ENCODE results near the gene NME4. TPM values are rescaled to one million over a fixed set of nuclear protein-coding genes. Genes with fewer than 3 reads are reported as not detected.

The NME4 gene
- total RNA-seq, 2 experiments from 2014 or later: 15.6 to 17.3 TPM

DNA sequence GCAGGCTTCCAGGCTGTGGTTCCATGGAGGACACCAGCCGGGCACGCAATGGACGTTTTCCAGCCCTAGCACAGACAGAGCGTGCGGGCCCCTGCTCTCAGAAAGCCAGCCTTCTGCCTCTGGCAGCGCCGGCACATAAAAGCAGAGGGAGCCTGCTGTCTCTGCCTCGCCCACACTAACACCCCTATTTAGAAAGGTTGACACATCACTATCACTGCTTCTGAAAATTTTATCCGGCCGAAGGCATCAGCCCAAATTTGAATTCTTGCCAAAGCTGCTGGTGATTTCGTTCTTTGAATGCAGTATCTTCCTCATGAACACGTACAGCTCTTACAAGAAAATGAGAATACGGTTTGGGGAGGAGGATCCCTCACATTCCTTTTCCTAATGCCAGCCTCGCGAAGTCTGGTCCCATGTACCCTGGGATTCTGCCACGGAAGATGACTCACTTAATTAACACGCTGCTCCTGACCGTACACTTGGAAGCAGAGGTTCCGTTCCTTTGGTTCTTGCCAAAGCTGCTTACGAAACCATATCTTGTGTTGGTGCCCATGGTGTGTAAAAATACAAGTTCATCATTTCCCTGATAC lies 27.1 kb downstream of the NME4 start:
- Mint-ChIP-seq H3K27ac (no peak overlapping the region), H3K4me3 (peak overlapping the region; percentile 68), H3K36me3 (peaks cover 8% of the 10 kb centered on the region), H3K9me3 (no peaks in the 10 kb centered on the region), H3K4me1 (peaks cover 25% of the 10 kb centered on the region), H3K27me3 (peaks cover 7% of the 10 kb centered on the region)
- DNase-seq: no peak

GRCh38 chr16:424623-425081 lies 27.7 kb downstream of the NME4 start:
- Mint-ChIP-seq H3K27me3 (peaks cover 7% of the 10 kb centered on the region), H3K36me3 (peaks cover 8% of the 10 kb centered on the region), H3K9me3 (no peaks in the 10 kb centered on the region), H3K4me3 (peak overlapping the region; percentile 68), H3K27ac (no peak overlapping the region), H3K4me1 (peaks cover 25% of the 10 kb centered on the region)
- peak; percentile 11 for DNase-seq

DNA sequence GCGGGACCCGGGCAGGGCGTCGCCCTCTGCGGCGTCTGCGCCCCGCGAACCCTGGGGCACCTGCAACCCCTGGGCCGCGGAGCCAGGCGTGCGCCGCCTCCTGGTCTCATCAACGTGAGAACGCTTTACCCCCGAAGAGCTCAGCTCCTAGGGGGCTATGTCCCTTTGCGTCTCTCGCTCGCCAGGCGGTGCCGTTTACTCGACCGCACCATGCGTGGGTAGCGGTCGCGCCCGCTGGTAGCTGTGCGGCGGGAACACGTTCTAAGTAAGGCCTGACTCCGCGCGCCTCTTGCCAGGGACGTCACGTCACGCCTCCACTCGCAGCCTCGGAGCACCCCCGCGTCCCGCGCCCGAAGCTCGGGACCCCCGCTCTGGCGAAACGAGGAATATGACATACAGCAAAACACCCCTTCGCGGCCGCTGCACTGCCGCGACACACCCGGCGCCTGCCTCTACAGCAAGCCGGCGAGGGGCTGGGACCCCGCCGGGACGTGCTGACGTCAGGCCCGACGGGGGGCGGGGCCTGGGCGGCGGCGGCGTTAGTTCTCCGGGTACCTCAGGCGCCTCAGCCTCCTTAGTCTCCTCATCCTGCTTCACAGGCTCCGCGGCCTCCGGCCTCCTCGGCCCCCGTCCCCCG lies 28.2 kb downstream of the NME4 start, which contains the start of gene RAB11FIP3:
TSS of gene RAB11FIP3 (plus strand) at position 568 of the 637 bp plus-strand sequence. CDS start 358 bp downstream, outside the sequence.
- H3K9me3 Mint-ChIP-seq: no peaks in the 10 kb centered on the region
- peaks cover 8% of the 10 kb centered on the region for H3K36me3 Mint-ChIP-seq
- H3K4me1 Mint-ChIP-seq: peaks cover 25% of the 10 kb centered on the region
- peak; percentile 90 for DNase-seq
- H3K27me3 Mint-ChIP-seq: peaks cover 7% of the 10 kb centered on the region
- H3K4me3 Mint-ChIP-seq: peak within 1 kb of the TSS; percentile 81
- peak within 1 kb of the TSS; percentile 76 for H3K27ac Mint-ChIP-seq

DNA sequence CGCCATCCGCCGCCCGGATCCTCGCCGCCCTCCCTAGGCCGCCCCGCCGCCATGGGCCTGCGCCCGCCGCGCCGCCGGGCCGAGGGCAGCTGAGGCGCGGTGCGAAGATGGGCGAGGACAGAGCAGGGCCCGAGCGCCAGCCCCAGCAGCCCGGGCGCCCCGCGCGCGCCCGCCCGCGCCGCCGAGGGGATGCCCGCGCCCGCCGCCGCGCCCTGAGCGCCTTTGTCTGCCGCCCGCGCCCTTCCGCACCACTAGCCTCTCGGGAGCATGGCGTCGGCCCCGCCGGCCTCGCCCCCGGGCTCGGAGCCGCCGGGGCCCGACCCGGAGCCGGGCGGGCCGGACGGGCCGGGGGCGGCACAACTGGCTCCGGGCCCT lies 28.7 kb downstream of the NME4 start:
- peak; percentile 66 for DNase-seq
- Mint-ChIP-seq H3K4me3 (peak overlapping the region; percentile 81), H3K9me3 (no peaks in the 10 kb centered on the region), H3K36me3 (peaks cover 8% of the 10 kb centered on the region), H3K27ac (no peak overlapping the region), H3K4me1 (peaks cover 25% of the 10 kb centered on the region), H3K27me3 (peaks cover 7% of the 10 kb centered on the region)

- Mint-ChIP-seq H3K4me1 (peaks cover 25% of the 10 kb centered on the region), H3K9me3 (no peaks in the 10 kb centered on the region), H3K27me3 (peaks cover 7% of the 10 kb centered on the region), H3K27ac (no peak overlapping the region), H3K4me3 (peak overlapping the region; percentile 78), H3K36me3 (peaks cover 8% of the 10 kb centered on the region)
- DNase-seq: no peak
Observed at GRCh38 chr16:426115-426905, 29.3 kb downstream of the NME4 start.

DNA sequence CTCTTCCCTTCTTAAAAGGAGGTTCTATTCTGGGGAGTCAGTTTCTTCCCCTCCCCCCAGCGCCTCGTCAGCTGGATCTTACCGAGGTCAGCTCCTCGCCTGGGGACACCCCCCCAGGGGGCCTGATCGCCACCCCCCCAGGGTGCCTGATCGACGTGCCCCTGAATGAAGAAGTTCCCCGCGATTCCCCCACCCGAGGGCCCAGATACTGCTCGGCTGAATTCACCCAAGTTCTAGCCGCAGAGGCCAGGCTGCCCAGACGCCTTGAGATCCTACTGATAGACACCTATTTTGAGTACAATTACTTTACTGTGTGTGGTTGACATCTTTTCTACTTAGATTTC lies 29.9 kb downstream of the NME4 start:
- H3K9me3 Mint-ChIP-seq: no peaks in the 10 kb centered on the region
- peaks cover 7% of the 10 kb centered on the region for H3K27me3 Mint-ChIP-seq
- H3K4me1 Mint-ChIP-seq: peaks cover 25% of the 10 kb centered on the region
- H3K4me3 Mint-ChIP-seq: peak overlapping the region; percentile 78
- peak overlapping the region; percentile 14 for H3K27ac Mint-ChIP-seq
- H3K36me3 Mint-ChIP-seq: peaks cover 8% of the 10 kb centered on the region
- peak; percentile 4 for DNase-seq

DNA sequence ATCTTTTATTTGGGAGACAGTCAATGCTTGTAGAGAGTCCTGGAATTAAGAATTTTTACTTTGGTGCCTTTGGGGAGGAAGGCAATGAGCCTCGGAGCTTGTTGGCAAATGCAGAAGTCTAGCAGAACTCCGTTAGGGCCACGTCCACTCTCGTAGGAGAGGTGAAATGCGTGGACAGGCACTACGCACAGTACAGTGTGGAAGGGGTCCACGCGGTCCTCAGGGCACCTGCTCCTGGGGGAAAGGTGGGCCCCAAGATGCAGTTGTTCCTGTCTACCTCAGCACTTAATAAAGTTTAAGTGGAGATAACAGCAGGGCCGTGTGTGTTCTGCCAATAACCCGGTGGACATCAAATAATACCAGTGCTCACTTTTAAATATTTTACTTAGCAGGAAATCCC lies 30.3 kb downstream of the NME4 start:
- Mint-ChIP-seq H3K4me3 (peak overlapping the region; percentile 78), H3K27ac (no peak overlapping the region), H3K27me3 (peaks cover 7% of the 10 kb centered on the region), H3K4me1 (peaks cover 25% of the 10 kb centered on the region), H3K9me3 (no peaks in the 10 kb centered on the region), H3K36me3 (peaks cover 8% of the 10 kb centered on the region)
- no peak for DNase-seq

DNA sequence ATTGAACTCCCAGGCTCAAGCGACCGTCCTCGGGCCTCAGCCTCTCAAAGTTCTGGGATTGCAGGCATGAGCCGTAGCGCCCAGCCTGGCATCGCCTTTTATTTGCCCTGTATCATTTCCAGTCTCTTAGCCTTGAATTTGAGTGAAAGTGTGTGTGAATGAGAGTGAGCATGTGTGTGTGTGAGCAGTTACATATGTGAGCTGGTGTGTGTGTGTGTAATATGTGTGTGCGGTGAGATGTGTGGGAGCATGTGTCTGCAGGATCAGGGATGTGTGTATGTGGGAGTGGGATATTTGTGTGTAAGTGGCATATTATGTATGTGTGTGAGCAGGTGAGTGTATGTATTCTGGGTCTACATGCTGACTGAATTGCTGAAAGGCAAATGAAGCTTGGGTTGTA lies 33.9 kb downstream of the NME4 start:
- Mint-ChIP-seq H3K27me3 (no peaks in the 10 kb centered on the region), H3K27ac (no peak overlapping the region), H3K4me3 (no peak overlapping the region), H3K9me3 (no peaks in the 10 kb centered on the region), H3K36me3 (peaks cover 11% of the 10 kb centered on the region), H3K4me1 (peaks cover 22% of the 10 kb centered on the region)
- DNase-seq: no peak

GRCh38 chr16:440627-441026 lies 43.6 kb downstream of the NME4 start:
- Mint-ChIP-seq H3K36me3 (no peaks in the 10 kb centered on the region), H3K27me3 (no peaks in the 10 kb centered on the region)
- DNase-seq: no peak

GRCh38 chr16:441447-441846 lies 44.4 kb downstream of the NME4 start:
- no peaks in the 10 kb centered on the region for H3K36me3 Mint-ChIP-seq
- DNase-seq: no peak
- H3K9me3 Mint-ChIP-seq: no peaks in the 10 kb centered on the region
- H3K4me1 Mint-ChIP-seq: no peaks in the 10 kb centered on the region
- H3K4me3 Mint-ChIP-seq: no peak overlapping the region
- no peaks in the 10 kb centered on the region for H3K27me3 Mint-ChIP-seq
- H3K27ac Mint-ChIP-seq: no peak overlapping the region

More at GRCh38 chr16:440627-441026, 43.6 kb downstream of the NME4 start:
- no peaks in the 10 kb centered on the region for H3K4me1 Mint-ChIP-seq
- no peak overlapping the region for H3K27ac Mint-ChIP-seq
- H3K4me3 Mint-ChIP-seq: no peak overlapping the region
- no peaks in the 10 kb centered on the region for H3K9me3 Mint-ChIP-seq

DNA sequence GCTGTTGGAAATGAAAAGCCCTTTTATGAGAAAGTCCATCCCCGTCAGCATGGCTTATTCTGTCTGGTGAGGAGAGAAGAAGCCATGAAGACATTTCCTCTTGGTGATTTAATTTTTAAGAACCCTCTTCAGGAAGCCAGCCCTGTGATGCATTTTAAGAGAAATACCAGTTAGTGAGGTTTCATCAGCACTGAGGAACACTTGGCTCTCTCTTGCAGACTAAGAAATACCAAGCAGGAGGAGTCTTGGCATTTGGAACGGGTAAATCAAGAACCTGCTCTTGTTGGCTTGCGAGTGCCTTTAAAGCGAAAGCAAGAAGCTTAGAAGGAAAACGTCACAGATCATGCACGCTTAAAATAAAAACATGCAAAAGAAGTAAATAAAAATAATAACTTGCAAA lies 46.0 kb downstream of the NME4 start:
- Mint-ChIP-seq H3K27me3 (no peaks in the 10 kb centered on the region), H3K9me3 (no peaks in the 10 kb centered on the region), H3K4me3 (no peak overlapping the region), H3K4me1 (no peaks in the 10 kb centered on the region), H3K27ac (no peak overlapping the region), H3K36me3 (no peaks in the 10 kb centered on the region)
- DNase-seq: no peak

- Mint-ChIP-seq H3K36me3 (no peaks in the 10 kb centered on the region), H3K4me1 (no peaks in the 10 kb centered on the region), H3K27ac (no peak overlapping the region)
Observed at GRCh38 chr16:444027-444426, 47.0 kb downstream of the NME4 start.

GRCh38 chr16:445566-445965 lies 48.6 kb downstream of the NME4 start:
- Mint-ChIP-seq H3K9me3 (no peaks in the 10 kb centered on the region), H3K27me3 (no peaks in the 10 kb centered on the region), H3K4me3 (no peak overlapping the region), H3K27ac (no peak overlapping the region), H3K4me1 (no peaks in the 10 kb centered on the region), H3K36me3 (no peaks in the 10 kb centered on the region)
- no peak for DNase-seq

More at GRCh38 chr16:444027-444426, 47.0 kb downstream of the NME4 start:
- H3K27me3 Mint-ChIP-seq: no peaks in the 10 kb centered on the region
- H3K9me3 Mint-ChIP-seq: no peaks in the 10 kb centered on the region
- no peak overlapping the region for H3K4me3 Mint-ChIP-seq
- DNase-seq: no peak

Data from activated naive CD8-positive, alpha-beta T cell treated with anti-CD3 and anti-CD28 coated beads for 36 hours (primary cell).